ENCODE results near the gene SERPINE1. TPM values are rescaled to one million over a fixed set of nuclear protein-coding genes. Genes with fewer than 3 reads are reported as not detected.

The SERPINE1 gene
- total and polyA plus RNA-seq, 2 of the 8 experiments (the other 6 are each of a cell fraction or from before 2014, with no cell fraction given), result 3.7 to 5.6 TPM

DNA sequence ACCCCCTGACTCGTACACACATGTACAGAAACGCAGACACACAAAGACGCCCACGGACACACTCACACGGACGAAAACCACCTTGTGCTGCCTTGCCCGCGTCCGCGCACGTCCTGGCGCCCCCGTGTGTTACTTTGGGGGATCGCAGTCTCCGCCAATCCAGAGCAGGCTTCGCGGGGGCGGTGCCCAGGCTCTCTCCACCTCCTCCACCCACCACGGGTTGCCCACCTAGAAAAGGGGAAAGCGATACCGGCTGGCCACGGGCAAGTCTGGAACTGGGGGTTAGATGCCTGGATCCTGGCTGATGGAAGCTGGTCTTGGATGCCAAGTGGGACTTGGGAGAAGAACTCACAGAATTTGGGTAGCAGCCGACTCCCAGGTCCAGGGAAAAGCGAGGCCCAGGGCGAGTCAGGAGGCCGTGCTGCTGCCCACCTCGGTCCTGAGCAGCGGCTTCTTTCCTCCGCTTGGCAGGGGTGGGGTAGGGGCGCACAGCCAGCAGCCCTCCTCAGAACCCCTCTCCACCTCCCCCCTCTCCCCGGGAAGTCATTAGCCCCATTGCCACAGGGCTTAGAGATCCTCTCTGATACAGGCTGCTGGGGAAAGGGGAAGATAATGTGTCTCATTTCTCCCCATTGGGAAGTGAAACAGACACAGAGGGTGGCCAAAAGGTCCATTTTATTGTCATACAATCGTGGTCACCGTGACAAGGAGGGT, 43.1 kb downstream of the SERPINE1 start (continued):
- TF ChIP-seq, protein P1, sequence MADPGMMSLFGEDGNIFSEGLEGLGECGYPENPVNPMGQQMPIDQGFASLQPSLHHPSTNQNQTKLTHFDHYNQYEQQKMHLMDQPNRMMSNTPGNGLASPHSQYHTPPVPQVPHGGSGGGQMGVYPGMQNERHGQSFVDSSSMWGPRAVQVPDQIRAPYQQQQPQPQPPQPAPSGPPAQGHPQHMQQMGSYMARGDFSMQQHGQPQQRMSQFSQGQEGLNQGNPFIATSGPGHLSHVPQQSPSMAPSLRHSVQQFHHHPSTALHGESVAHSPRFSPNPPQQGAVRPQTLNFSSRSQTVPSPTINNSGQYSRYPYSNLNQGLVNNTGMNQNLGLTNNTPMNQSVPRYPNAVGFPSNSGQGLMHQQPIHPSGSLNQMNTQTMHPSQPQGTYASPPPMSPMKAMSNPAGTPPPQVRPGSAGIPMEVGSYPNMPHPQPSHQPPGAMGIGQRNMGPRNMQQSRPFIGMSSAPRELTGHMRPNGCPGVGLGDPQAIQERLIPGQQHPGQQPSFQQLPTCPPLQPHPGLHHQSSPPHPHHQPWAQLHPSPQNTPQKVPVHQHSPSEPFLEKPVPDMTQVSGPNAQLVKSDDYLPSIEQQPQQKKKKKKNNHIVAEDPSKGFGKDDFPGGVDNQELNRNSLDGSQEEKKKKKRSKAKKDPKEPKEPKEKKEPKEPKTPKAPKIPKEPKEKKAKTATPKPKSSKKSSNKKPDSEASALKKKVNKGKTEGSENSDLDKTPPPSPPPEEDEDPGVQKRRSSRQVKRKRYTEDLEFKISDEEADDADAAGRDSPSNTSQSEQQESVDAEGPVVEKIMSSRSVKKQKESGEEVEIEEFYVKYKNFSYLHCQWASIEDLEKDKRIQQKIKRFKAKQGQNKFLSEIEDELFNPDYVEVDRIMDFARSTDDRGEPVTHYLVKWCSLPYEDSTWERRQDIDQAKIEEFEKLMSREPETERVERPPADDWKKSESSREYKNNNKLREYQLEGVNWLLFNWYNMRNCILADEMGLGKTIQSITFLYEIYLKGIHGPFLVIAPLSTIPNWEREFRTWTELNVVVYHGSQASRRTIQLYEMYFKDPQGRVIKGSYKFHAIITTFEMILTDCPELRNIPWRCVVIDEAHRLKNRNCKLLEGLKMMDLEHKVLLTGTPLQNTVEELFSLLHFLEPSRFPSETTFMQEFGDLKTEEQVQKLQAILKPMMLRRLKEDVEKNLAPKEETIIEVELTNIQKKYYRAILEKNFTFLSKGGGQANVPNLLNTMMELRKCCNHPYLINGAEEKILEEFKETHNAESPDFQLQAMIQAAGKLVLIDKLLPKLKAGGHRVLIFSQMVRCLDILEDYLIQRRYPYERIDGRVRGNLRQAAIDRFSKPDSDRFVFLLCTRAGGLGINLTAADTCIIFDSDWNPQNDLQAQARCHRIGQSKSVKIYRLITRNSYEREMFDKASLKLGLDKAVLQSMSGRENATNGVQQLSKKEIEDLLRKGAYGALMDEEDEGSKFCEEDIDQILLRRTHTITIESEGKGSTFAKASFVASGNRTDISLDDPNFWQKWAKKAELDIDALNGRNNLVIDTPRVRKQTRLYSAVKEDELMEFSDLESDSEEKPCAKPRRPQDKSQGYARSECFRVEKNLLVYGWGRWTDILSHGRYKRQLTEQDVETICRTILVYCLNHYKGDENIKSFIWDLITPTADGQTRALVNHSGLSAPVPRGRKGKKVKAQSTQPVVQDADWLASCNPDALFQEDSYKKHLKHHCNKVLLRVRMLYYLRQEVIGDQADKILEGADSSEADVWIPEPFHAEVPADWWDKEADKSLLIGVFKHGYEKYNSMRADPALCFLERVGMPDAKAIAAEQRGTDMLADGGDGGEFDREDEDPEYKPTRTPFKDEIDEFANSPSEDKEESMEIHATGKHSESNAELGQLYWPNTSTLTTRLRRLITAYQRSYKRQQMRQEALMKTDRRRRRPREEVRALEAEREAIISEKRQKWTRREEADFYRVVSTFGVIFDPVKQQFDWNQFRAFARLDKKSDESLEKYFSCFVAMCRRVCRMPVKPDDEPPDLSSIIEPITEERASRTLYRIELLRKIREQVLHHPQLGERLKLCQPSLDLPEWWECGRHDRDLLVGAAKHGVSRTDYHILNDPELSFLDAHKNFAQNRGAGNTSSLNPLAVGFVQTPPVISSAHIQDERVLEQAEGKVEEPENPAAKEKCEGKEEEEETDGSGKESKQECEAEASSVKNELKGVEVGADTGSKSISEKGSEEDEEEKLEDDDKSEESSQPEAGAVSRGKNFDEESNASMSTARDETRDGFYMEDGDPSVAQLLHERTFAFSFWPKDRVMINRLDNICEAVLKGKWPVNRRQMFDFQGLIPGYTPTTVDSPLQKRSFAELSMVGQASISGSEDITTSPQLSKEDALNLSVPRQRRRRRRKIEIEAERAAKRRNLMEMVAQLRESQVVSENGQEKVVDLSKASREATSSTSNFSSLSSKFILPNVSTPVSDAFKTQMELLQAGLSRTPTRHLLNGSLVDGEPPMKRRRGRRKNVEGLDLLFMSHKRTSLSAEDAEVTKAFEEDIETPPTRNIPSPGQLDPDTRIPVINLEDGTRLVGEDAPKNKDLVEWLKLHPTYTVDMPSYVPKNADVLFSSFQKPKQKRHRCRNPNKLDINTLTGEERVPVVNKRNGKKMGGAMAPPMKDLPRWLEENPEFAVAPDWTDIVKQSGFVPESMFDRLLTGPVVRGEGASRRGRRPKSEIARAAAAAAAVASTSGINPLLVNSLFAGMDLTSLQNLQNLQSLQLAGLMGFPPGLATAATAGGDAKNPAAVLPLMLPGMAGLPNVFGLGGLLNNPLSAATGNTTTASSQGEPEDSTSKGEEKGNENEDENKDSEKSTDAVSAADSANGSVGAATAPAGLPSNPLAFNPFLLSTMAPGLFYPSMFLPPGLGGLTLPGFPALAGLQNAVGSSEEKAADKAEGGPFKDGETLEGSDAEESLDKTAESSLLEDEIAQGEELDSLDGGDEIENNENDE (IDR thresholded peaks at IDR 0.05; ENCODE audit: insufficient replicate concordance, low read length), result no peak
- TF ChIP-seq YY1 (IDR thresholded peaks at IDR 0.05; ENCODE audit: low read depth, low read length), result no peak
- TF ChIP-seq ASH2L (IDR thresholded peaks at IDR 0.05; ENCODE audit: low read length), result no peak
- TF ChIP-seq CTBP2 (IDR thresholded peaks at IDR 0.05; ENCODE audit: borderline replicate concordance, insufficient read depth, insufficient read length, low read length), result peak; percentile 34
- TF ChIP-seq SP4 (IDR thresholded peaks at IDR 0.05; ENCODE audit: low read length), result no peak
- no peak for TF ChIP-seq RFX5 (IDR thresholded peaks at IDR 0.05; ENCODE audit: borderline replicate concordance, low read depth, low read length)

Data from H1 (cell line).